Muscle of leg (tissue), 11 donors: ENCODE data around the gene ZDHHC14. TPM values are rescaled to one million over a fixed set of nuclear protein-coding genes. Genes with fewer than 3 reads are reported as not detected.
A peak's percentile ranks its signal among the peaks of the same experiment; 100 is the strongest.

ENCODE experiments used
- DNase-seq: peaks from one replicate; pipeline ENCODE4 v3.0.0; 2013
- H3K27ac ChIP-seq: one replicate; pipeline ENCODE4 v1.5.1; 2013; ENCODE audit warnings: mild to moderate bottlenecking, low read length, control low read depth
- H3K27me3 ChIP-seq: one replicate; pipeline ENCODE4 v1.6.1; 2013; ENCODE audit warnings: low read length; ENCODE audit not compliant: control insufficient read depth, insufficient read depth
- H3K36me3 ChIP-seq: one replicate; pipeline ENCODE4 v1.6.1; 2013; ENCODE audit warnings: low read length; ENCODE audit not compliant: control insufficient read depth, insufficient read depth
- H3K4me1 ChIP-seq: one replicate; pipeline ENCODE4 v1.6.1; 2013; ENCODE audit warnings: low read length; ENCODE audit not compliant: control insufficient read depth, insufficient read depth
- H3K4me3 ChIP-seq: one replicate; pipeline ENCODE4 v1.5.1; 2013; ENCODE audit warnings: low read length, control low read depth
- H3K9me3 ChIP-seq: replicated peaks from 2 replicates; pipeline ENCODE4 v1.6.1; 2013; ENCODE audit warnings: low read depth, low read length; ENCODE audit not compliant: control insufficient read depth
- WGBS: methylation state at CpG from one replicate; pipeline ENCODE4 v1.1.5; 2013; ENCODE audit warnings: missing lambda C conversion rate; ENCODE audit not compliant: insufficient coverage; 5-methylcytosine and 5-hydroxymethylcytosine counted together
- polyA plus RNA-seq, 8 donors: library from polyadenylated mRNA; unstranded; fragments of 120-200 nt; gene quantifications; one replicate each; pipeline versions ENCODE4 v1.2.1 to v1.2.3, GENCODE V29; 2013; ENCODE audit warnings: inconsistent platforms in 1 of 8, low replicate concordance in 1 of 8; ENCODE audit not compliant: insufficient read length in 8 of 8, insufficient read depth in 1 of 8
- total RNA-seq: library from RNA; stranded (reverse); fragments of 120-200 nt; gene quantifications from one replicate; pipeline ENCODE4 v1.2.4, GENCODE V29; 2013

Gene ZDHHC14
- total and polyA plus RNA-seq, 9 donors = 3.4 to 8.9 (median 5.7) TPM

DNA sequence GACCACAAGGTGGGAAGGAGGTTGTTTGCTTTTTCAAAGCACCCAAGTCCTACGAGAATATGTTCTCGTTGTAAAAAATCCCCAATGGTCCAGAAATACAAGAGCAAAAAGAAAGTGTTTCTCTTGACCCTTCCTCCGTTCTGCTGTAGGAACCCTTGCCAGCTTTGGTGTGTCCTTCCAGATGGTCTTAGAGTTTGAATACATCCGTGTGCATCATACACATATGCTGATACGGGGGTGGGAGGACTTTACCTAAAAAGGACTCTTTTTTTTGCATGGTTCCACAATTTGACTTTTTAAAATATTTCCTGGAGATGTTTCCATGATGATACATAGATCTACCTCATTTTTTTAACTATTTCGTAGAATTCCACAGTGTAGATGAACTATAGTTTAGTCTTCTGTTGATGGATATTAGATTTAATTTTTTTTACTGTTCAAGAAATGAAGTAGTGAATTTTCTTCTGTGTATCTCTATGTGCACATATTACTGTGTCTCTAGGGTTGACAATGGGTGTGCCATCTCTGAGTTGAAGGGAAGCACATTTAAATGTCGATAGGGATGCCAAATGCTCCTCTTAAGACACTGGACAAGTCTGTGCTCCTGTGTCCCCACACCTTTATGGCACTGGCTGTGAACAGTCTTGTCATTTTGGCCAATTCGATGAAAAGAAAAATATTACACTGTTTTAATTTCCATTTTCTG is 259.9 kb downstream of the ZDHHC14 start:
- no peak overlapping the region for H3K27ac ChIP-seq
- WGBS = 73% methylated on average over 3 of the region's 8 CpGs
- no peaks in the 10 kb centered on the region for H3K27me3 ChIP-seq
- no peak overlapping the region for H3K4me3 ChIP-seq
- H3K4me1 ChIP-seq = peaks cover 10% of the 10 kb centered on the region
- no peaks in the 10 kb centered on the region for H3K9me3 ChIP-seq
- DNase-seq = no peak
- H3K36me3 ChIP-seq = no peaks in the 10 kb centered on the region

DNA sequence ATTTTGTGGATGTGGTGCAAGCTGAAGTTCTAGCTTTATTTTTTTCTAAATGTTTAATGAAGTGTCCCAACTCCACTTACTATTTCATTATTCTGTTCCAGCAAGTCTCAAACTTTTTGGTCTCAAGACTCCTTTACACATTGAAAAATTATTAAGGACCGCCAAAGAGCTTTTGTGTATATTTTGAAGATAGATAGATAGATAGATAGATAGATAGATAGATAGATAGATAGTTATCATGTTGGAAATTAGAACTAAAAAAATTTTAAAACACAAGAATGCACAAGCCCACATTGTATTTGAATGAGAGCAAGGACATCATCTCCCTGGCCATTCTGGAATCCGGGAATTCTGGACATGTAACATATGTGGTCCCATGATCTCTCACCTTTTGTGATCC is 260.8 kb downstream of the ZDHHC14 start:
- no peaks in the 10 kb centered on the region for H3K27me3 ChIP-seq
- H3K9me3 ChIP-seq = no peaks in the 10 kb centered on the region
- no peak overlapping the region for H3K4me3 ChIP-seq
- H3K4me1 ChIP-seq = peaks cover 10% of the 10 kb centered on the region
- WGBS = 78% methylated on average over 1 of the region's 2 CpGs
- H3K36me3 ChIP-seq = no peaks in the 10 kb centered on the region
- DNase-seq = no peak
- H3K27ac ChIP-seq = no peak overlapping the region

DNA sequence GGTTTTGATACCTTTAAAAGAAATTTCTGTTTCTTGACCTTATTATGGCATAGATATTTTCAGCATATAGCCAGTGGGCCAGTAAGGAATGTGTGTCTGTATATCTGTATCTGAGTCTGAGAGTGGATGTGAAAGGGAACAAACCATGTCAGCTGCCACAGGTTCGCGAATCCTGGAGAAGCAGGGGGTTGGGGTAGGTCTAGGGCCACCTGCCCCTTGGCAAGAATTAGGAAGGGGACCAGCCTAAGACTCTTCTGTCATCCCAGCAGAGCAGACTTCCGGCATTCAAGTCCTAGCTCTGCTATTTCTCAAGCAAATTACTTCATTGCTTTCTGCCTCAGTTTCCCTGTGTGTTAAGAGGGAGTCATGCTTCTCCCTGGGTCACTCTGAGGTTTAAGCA is 261.7 kb downstream of the ZDHHC14 start:
- H3K27ac ChIP-seq = no peak overlapping the region
- H3K9me3 ChIP-seq = no peaks in the 10 kb centered on the region
- 100% methylated on average over 2 of the region's 3 CpGs for WGBS
- no peak overlapping the region for H3K4me3 ChIP-seq
- DNase-seq = no peak
- no peaks in the 10 kb centered on the region for H3K36me3 ChIP-seq
- H3K27me3 ChIP-seq = no peaks in the 10 kb centered on the region
- H3K4me1 ChIP-seq = peaks cover 10% of the 10 kb centered on the region

DNA sequence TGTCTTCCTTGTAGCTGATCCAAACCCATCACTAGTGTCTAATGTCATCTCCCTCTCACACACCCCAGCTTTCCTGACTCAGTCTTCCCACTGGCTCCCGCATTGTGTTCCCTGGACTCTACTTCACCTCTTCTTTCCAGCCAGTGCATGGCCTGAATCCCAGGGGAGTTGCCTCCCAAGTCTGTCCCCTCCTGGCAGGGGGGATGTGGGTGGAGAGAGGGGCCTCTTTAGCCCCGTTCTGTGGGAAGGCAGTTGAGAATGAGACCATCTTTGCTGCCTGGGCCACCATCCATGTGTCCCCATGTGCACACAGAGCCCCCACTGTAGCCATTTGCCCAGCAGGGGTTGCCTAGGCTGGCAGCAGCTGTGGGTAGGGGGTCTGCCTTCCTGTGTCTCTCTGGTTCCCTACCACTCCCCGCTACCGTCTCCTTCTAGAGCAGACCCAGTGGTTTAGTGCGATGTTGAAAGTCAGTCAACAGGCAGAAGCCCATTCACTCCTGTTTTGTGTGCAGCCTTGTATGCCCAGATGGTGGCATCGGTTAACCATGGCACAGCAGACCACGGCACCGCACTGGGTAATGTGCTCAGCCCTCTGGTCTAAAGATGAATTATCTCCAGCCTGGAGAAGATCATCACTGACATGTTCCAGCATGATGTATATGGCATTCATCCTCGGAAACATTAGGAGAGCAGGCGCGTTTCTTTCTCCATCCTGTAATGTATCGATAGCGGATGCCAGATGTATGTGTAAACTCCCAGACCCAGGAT is 263.2 kb downstream of the ZDHHC14 start:
- Histone ChIP-seq H3K4me1 (peaks cover 14% of the 10 kb centered on the region), H3K27ac (no peak overlapping the region), H3K36me3 (no peaks in the 10 kb centered on the region), H3K4me3 (no peak overlapping the region), H3K27me3 (no peaks in the 10 kb centered on the region), H3K9me3 (no peaks in the 10 kb centered on the region)
- peak; percentile 64 for DNase-seq
- WGBS = 76% methylated on average over 7 of the region's 13 CpGs

- Histone ChIP-seq H3K9me3 (no peaks in the 10 kb centered on the region), H3K4me3 (no peak overlapping the region), H3K4me1 (peaks cover 24% of the 10 kb centered on the region), H3K27me3 (no peaks in the 10 kb centered on the region), H3K27ac (no peak overlapping the region), H3K36me3 (no peaks in the 10 kb centered on the region)
- WGBS = 89% methylated on average over 20 of the region's 20 CpGs
- no peak for DNase-seq
Observed at GRCh38 chr6:157645201-157645795, 264.3 kb downstream of the ZDHHC14 start.

DNA sequence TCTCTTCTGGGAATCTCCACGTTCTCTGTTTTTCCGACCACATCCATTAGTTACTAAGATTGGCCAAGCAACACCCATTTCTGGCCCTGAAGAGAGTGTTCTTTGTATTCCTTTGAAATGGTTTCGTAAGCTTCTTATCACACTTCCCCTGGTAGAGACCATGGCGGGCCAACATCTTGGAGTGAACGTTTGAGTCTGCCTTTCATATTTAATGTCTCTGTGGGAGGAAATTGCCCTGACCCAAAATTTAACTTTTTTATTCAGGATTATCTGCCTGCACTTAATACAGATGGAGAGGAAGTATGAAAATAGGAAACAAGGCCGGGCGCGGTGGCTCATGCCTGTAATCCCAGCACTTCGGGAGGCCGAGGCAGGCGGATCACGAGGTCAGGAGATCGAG is 265.0 kb downstream of the ZDHHC14 start:
- H3K4me3 ChIP-seq = no peak overlapping the region
- H3K27me3 ChIP-seq = no peaks in the 10 kb centered on the region
- H3K36me3 ChIP-seq = no peaks in the 10 kb centered on the region
- DNase-seq = no peak
- no peaks in the 10 kb centered on the region for H3K9me3 ChIP-seq
- no peak overlapping the region for H3K27ac ChIP-seq
- H3K4me1 ChIP-seq = peaks cover 31% of the 10 kb centered on the region
- WGBS = no CpG with 5 or more reads among the region's 13 CpGs

DNA sequence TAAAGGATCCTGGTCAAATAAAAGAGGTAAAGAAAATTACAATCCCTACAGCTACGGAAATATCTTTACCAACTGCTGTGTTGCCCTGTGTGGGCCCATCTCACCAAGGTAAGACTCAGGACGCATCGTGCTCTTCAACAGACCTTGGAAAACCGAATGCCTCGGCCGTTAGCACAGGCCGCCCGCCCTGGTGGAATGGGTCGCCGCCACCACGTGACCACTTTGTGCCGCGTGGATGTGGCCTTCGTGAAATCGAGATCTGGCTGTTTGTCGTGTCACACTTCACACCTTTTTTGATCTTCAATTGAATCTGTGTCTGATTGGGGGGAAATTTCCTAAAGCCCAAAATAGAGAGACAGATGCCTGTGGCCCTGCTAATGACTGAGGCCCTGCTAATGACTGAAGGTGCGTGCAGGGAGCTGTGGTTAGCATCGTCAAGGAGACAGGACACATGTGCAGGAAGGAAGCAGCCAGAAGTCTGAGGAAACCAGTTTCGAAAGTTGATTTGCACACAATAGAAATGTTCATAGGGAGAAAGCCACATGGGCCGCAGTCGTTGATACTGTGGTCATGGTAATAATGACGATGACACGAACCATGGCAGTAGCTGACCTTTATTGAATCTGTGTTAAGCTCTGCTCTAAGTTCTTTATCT is 266.4 kb downstream of the ZDHHC14 start:
- Histone ChIP-seq H3K36me3 (no peaks in the 10 kb centered on the region), H3K4me3 (no peak overlapping the region), H3K9me3 (no peaks in the 10 kb centered on the region), H3K27me3 (no peaks in the 10 kb centered on the region), H3K4me1 (peaks cover 32% of the 10 kb centered on the region), H3K27ac (no peak overlapping the region)
- WGBS = 92% methylated on average over 15 of the region's 23 CpGs
- no peak for DNase-seq

GRCh38 chr6:157648561-157648960 is 267.6 kb downstream of the ZDHHC14 start:
- whole genome bisulfite sequencing = 100% methylated on average over 1 of the region's 5 CpGs
- H3K9me3 ChIP-seq = no peaks in the 10 kb centered on the region
- H3K36me3 ChIP-seq = no peaks in the 10 kb centered on the region

GRCh38 chr6:157649311-157650260 is 268.6 kb downstream of the ZDHHC14 start:
- Histone ChIP-seq H3K27ac (peak overlapping the region; percentile 73), H3K4me3 (no peak overlapping the region), H3K9me3 (no peaks in the 10 kb centered on the region), H3K36me3 (no peaks in the 10 kb centered on the region), H3K4me1 (peaks cover 45% of the 10 kb centered on the region), H3K27me3 (no peaks in the 10 kb centered on the region)
- WGBS = 61% methylated on average over 15 of the region's 25 CpGs
- DNase-seq = peak; percentile 60

More at GRCh38 chr6:157648561-157648960, 267.6 kb downstream of the ZDHHC14 start:
- Histone ChIP-seq H3K27me3 (no peaks in the 10 kb centered on the region), H3K4me1 (peaks cover 43% of the 10 kb centered on the region), H3K27ac (no peak overlapping the region), H3K4me3 (no peak overlapping the region)
- no peak for DNase-seq
